PC-3 (cell line): ENCODE data around the gene PLCB4. TPM values are rescaled to one million over a fixed set of nuclear protein-coding genes. Genes with fewer than 3 reads are reported as not detected.

ENCODE experiments used
- ATAC-seq: fragments of 200-7000 bp; cut with Tn5 transposase; 2 replicates; pipeline ENCODE4 v1.9.1; 2020; ENCODE audit warnings: mild to moderate bottlenecking, moderate library complexity
- BruUV-seq: library from RNA; stranded (reverse); fragments of 400-500 nt; replicated peaks from 2 replicates; lab custom pipeline; 2021; lab: Mats Ljungman, UMichigan
- CTCF ChIA-PET: fragments of 300-600 bp; sonication (Branson Sonifier 250); formaldehyde crosslinking; loops from one replicate; lab custom pipeline; 2022; ENCODE audit warnings: antibody characterized with exemption; lab: Charles Lee
- POLR2A ChIA-PET: fragments of 300-600 bp; sonication (Branson Sonifier 250); formaldehyde crosslinking; loops from one replicate; lab custom pipeline; 2022; ENCODE audit warnings: antibody characterized with exemption; ENCODE audit not compliant: unreplicated experiment; lab: Charles Lee
- DNase-seq: peaks from one replicate; pipeline ENCODE4 v3.0.0-alpha.2; 2015
- H2AFZ ChIP-seq: fragments of 300-600 bp; sonication (generic); 2 replicates; pipeline ENCODE4 v1.6.0; 2016; ENCODE audit warnings: antibody characterized with exemption, low read length
- H3F3A ChIP-seq: fragments of 300-600 bp; sonication (generic); one replicate; pipeline ENCODE4 v1.6.0; 2017; ENCODE audit warnings: antibody characterized with exemption, low read length, control low read depth, mild to moderate bottlenecking; ENCODE audit not compliant: unreplicated experiment
- H3K27ac ChIP-seq: fragments of 300-600 bp; sonication (generic); 2 replicates; pipeline ENCODE4 v1.5.1; 2016; ENCODE audit warnings: mild to moderate bottlenecking, low read length
- H3K27me3 ChIP-seq: fragments of 300-600 bp; sonication (generic); 2 replicates; pipeline ENCODE4 v1.6.1; 2016; ENCODE audit warnings: low read length, mixed read lengths
- H3K36me3 ChIP-seq: fragments of 300-600 bp; sonication (generic); 2 replicates; pipeline ENCODE4 v1.6.1; 2016; ENCODE audit warnings: low read depth, mixed run types, low read length, mixed read lengths
- H3K4me1 ChIP-seq: fragments of 300-600 bp; sonication (generic); 2 replicates; pipeline ENCODE4 v1.5.1; 2016; ENCODE audit warnings: low read length; ENCODE audit not compliant: insufficient read depth
- H3K4me2 ChIP-seq: fragments of 300-600 bp; sonication (generic); 2 replicates; pipeline ENCODE4 v1.6.0; 2016; ENCODE audit warnings: low read length
- H3K4me3 ChIP-seq: fragments of 300-600 bp; sonication (generic); 2 replicates; pipeline ENCODE4 v1.5.1; 2016; ENCODE audit warnings: mild to moderate bottlenecking, low read length, mixed read lengths
- H3K79me2 ChIP-seq: fragments of 300-600 bp; sonication (generic); 2 replicates; pipeline ENCODE4 v1.6.1; 2017; ENCODE audit warnings: low read length, mixed read lengths
- H3K9ac ChIP-seq: fragments of 300-600 bp; sonication (generic); 2 replicates; pipeline ENCODE4 v1.6.0; 2016; ENCODE audit warnings: mild to moderate bottlenecking, low read length
- H3K9me2 ChIP-seq: fragments of 300-600 bp; sonication (generic); replicated peaks from 2 replicates; pipeline ENCODE4 v1.6.1; 2016; ENCODE audit warnings: mixed run types, low read length, mixed read lengths
- H3K9me3 ChIP-seq: fragments of 300-600 bp; sonication (generic); 2 replicates; pipeline ENCODE4 v1.6.1; 2016; ENCODE audit warnings: low read length, mixed read lengths
- H4K20me1 ChIP-seq: fragments of 300-600 bp; sonication (generic); 2 replicates; pipeline ENCODE4 v1.6.1; 2016; ENCODE audit warnings: low read length, mixed read lengths
- CTCF ChIP-seq: fragments of 300-600 bp; sonication (generic); conservative IDR thresholded peaks from 2 replicates; pipeline ENCODE4 v1.5.1; 2017; ENCODE audit warnings: antibody characterized with exemption, low read depth, mild to moderate bottlenecking, low read length
- EZH2 ChIP-seq: fragments of 300-600 bp; sonication (generic); IDR thresholded peaks from one replicate; pipeline ENCODE4 v1.6.1; 2017; ENCODE audit warnings: antibody characterized with exemption, mild to moderate bottlenecking, low read length; ENCODE audit not compliant: unreplicated experiment
- EZH2phosphoT487 ChIP-seq: fragments of 300-600 bp; sonication (generic); IDR thresholded peaks from 2 replicates; pipeline ENCODE4 v1.6.1; 2018; ENCODE audit warnings: mild to moderate bottlenecking, antibody characterized with exemption, low read length, borderline replicate concordance
- intact Hi-C: fragments of 100-400 bp; cut with micrococcal nuclease; formaldehyde crosslinking; loops from 2 replicates; pipeline ENCODE4 v1.9.0; 2023
- total RNA-seq: library from RNA; depleted of rRNA; stranded (reverse); fragments of >200 nt; gene quantifications from 2 replicates; pipeline ENCODE4 v1.2.3, GENCODE V29; 2014

The PLCB4 gene
- total RNA-seq, 1 experiment from 2014 or later = 25.4 TPM

GRCh38 chr20:9250511-9250910 lies 181.6 kb downstream of the PLCB4 start:
- H3F3A ChIP-seq = no peaks in the 10 kb centered on the region
- H3K4me3 ChIP-seq = no peak overlapping the region
- H3K9ac ChIP-seq = no peak overlapping the region
- no peaks in the 10 kb centered on the region for H3K4me1 ChIP-seq
- H3K4me2 ChIP-seq = no peak overlapping the region
- TF ChIP-seq EZH2phosphoT487 = no peak
- no peak for TF ChIP-seq EZH2
- no peak for TF ChIP-seq CTCF
- DNase-seq (no peak), ATAC-seq (no peak)
- ChIA-PET CTCF (no interaction called here), POLR2A (no interaction called here)
- H2AFZ ChIP-seq = no peak overlapping the region
- no peaks in the 10 kb centered on the region for H3K36me3 ChIP-seq
- no peaks in the 10 kb centered on the region for H3K79me2 ChIP-seq
- no peaks in the 10 kb centered on the region for H3K27me3 ChIP-seq
- no peak overlapping the region for H3K27ac ChIP-seq
- BruUV-seq = no TSS peak
- H3K9me2 ChIP-seq = no peaks in the 10 kb centered on the region
- intact Hi-C loops = no loop called here
- no peaks in the 10 kb centered on the region for H4K20me1 ChIP-seq
- no peaks in the 10 kb centered on the region for H3K9me3 ChIP-seq

GRCh38 chr20:9253006-9253539 lies 184.2 kb downstream of the PLCB4 start:
- Histone ChIP-seq H2AFZ (no peak overlapping the region), H3K36me3 (no peaks in the 10 kb centered on the region), H3K4me1 (no peaks in the 10 kb centered on the region), H3F3A (no peaks in the 10 kb centered on the region), H3K27me3 (no peaks in the 10 kb centered on the region), H3K4me2 (no peak overlapping the region), H3K9me3 (no peaks in the 10 kb centered on the region), H3K9me2 (no peaks in the 10 kb centered on the region), H4K20me1 (no peaks in the 10 kb centered on the region), H3K4me3 (no peak overlapping the region), H3K79me2 (no peaks in the 10 kb centered on the region), H3K27ac (no peak overlapping the region), H3K9ac (no peak overlapping the region)
- BruUV-seq = no TSS peak
- TF ChIP-seq CTCF (no peak), EZH2phosphoT487 (no peak), EZH2 (no peak)
- POLR2A ChIA-PET = interaction anchor here (0.7 kb wide), 1 partner anchor 32 kb away, joined by 3 read pairs; no protein-coding TSS in a partner anchor
- DNase-seq (no peak), ATAC-seq (no peak)
- CTCF ChIA-PET = no interaction called here
- intact Hi-C loops = no loop called here

GRCh38 chr20:9255171-9255570 lies 186.3 kb downstream of the PLCB4 start:
- no peak overlapping the region for H3K4me2 ChIP-seq
- ATAC-seq (no peak), DNase-seq (no peak)
- no peaks in the 10 kb centered on the region for H3K9me2 ChIP-seq
- ChIA-PET CTCF (no interaction called here), POLR2A (no interaction called here)
- H3K4me3 ChIP-seq = no peak overlapping the region
- no peak overlapping the region for H3K9ac ChIP-seq
- H2AFZ ChIP-seq = no peak overlapping the region
- no peaks in the 10 kb centered on the region for H3F3A ChIP-seq
- no peak for TF ChIP-seq CTCF
- H3K27ac ChIP-seq = no peak overlapping the region
- no peaks in the 10 kb centered on the region for H4K20me1 ChIP-seq
- no peaks in the 10 kb centered on the region for H3K36me3 ChIP-seq
- no TSS peak for BruUV-seq
- no peaks in the 10 kb centered on the region for H3K4me1 ChIP-seq
- H3K9me3 ChIP-seq = no peaks in the 10 kb centered on the region
- H3K79me2 ChIP-seq = no peaks in the 10 kb centered on the region
- intact Hi-C loops = no loop called here
- no peaks in the 10 kb centered on the region for H3K27me3 ChIP-seq
